IMR-90 (cell line): ENCODE measurements around the gene PSORS1C2. TPM values are rescaled to one million over a fixed set of nuclear protein-coding genes. Genes with fewer than 3 reads are reported as not detected.

Experiments
- ATAC-seq: fragments of 200-7000 bp; cut with Tn5 transposase; 2 replicates; pipeline ENCODE4 v1.9.1; 2020; ENCODE audit warnings: low read depth, mild to moderate bottlenecking, moderate library complexity
- BruUV-seq: library from RNA; stranded (reverse); fragments of 400-500 nt; replicated peaks from 2 replicates; lab custom pipeline; 2021; lab: Mats Ljungman, UMichigan
- CTCF ChIA-PET: fragments of 300-600 bp; formaldehyde crosslinking; extraction: SDS; loops from one replicate; lab custom pipeline; 2021; ENCODE audit warnings: antibody characterized with exemption; lab: Yijun Ruan, JAX
- POLR2A ChIA-PET: fragments of 300-600 bp; sonication (Branson Sonifier 250); formaldehyde crosslinking; loops from one replicate; lab custom pipeline; 2022; ENCODE audit warnings: antibody characterized with exemption; ENCODE audit not compliant: unreplicated experiment; lab: Charles Lee
- DNase-seq: peaks from one replicate; pipeline ENCODE4 v3.0.0; 2013
- H2AFZ ChIP-seq: replicated peaks from 2 replicates; pipeline ENCODE3; 2013; ENCODE audit warnings: low read length, mild to moderate bottlenecking; ENCODE audit not compliant: poor library complexity
- H2AK5ac ChIP-seq: 2 replicates; pipeline ENCODE4 v1.6.1; 2013; ENCODE audit warnings: low read depth, low read length, inconsistent platforms
- H2AK9ac ChIP-seq: replicated peaks from 2 replicates; pipeline ENCODE3; 2013; ENCODE audit warnings: mild to moderate bottlenecking, low read depth, low read length, moderate library complexity; ENCODE audit not compliant: poor library complexity
- H2BK120ac ChIP-seq: 2 replicates; pipeline ENCODE4 v1.6.1; 2013; ENCODE audit warnings: low read depth, low read length, inconsistent platforms
- H2BK15ac ChIP-seq: 3 replicates; pipeline ENCODE4 v1.6.1; 2013; ENCODE audit warnings: low read depth, low read length, inconsistent platforms
- H2BK20ac ChIP-seq: 2 replicates; pipeline ENCODE4 v1.6.1; 2013; ENCODE audit warnings: low read depth, mild to moderate bottlenecking, inconsistent platforms, low read length, moderate library complexity
- H2BK5ac ChIP-seq: 2 replicates; pipeline ENCODE4 v1.6.1; 2013; ENCODE audit warnings: mild to moderate bottlenecking, low read depth, low read length, inconsistent platforms; ENCODE audit not compliant: poor library complexity, severe bottlenecking
- H3K14ac ChIP-seq: replicated peaks from 2 replicates; pipeline ENCODE4 v1.6.1; 2013; ENCODE audit warnings: low read depth, low read length, inconsistent platforms
- H3K18ac ChIP-seq: 2 replicates; pipeline ENCODE4 v1.6.1; 2013; ENCODE audit warnings: low read depth, low read length, control low read depth
- H3K23ac ChIP-seq: 2 replicates; pipeline ENCODE4 v1.6.1; 2013; ENCODE audit warnings: low read depth, low read length, inconsistent platforms
- H3K27ac ChIP-seq: 2 replicates; pipeline ENCODE4 v1.5.1; 2013; ENCODE audit warnings: mild to moderate bottlenecking, control low read depth, low read length; ENCODE audit not compliant: insufficient read depth
- H3K27me3 ChIP-seq: 2 replicates; pipeline ENCODE4 v1.6.1; 2013; ENCODE audit warnings: low read length; ENCODE audit not compliant: control insufficient read depth, insufficient read depth
- H3K36me3 ChIP-seq: 2 replicates; pipeline ENCODE4 v1.6.1; 2013; ENCODE audit warnings: low read length, mixed read lengths; ENCODE audit not compliant: control insufficient read depth, insufficient read depth
- H3K4ac ChIP-seq: 2 replicates; pipeline ENCODE4 v1.6.1; 2013; ENCODE audit warnings: low read depth, low read length, inconsistent platforms
- H3K4me1 ChIP-seq: 2 replicates; pipeline ENCODE4 v1.6.1; 2013; ENCODE audit warnings: low read length, mixed read lengths; ENCODE audit not compliant: control insufficient read depth, insufficient read depth
- H3K4me2 ChIP-seq: 2 replicates; pipeline ENCODE4 v1.6.1; 2013; ENCODE audit warnings: low read depth, mild to moderate bottlenecking, control low read depth, low read length, moderate library complexity
- H3K4me3 ChIP-seq: 2 replicates; pipeline ENCODE4 v1.5.1; 2013; ENCODE audit warnings: low read depth, mild to moderate bottlenecking, control low read depth, low read length, moderate library complexity; ENCODE audit not compliant: insufficient read depth
- H3K56ac ChIP-seq: 2 replicates; pipeline ENCODE4 v1.6.1; 2013; ENCODE audit warnings: low read length, inconsistent platforms; ENCODE audit not compliant: insufficient read depth; ENCODE audit errors: extremely low read depth
- H3K79me1 ChIP-seq, 2 experiments: 2 replicates each; pipeline ENCODE4 v1.6.1; 2013; ENCODE audit warnings: low read length in 2 of 2, inconsistent platforms in 1 of 2, low read depth in 1 of 2
- H3K9ac ChIP-seq: 2 replicates; pipeline ENCODE4 v1.6.1; 2013; ENCODE audit warnings: low read depth, low read length, control low read depth
- H3K9me1 ChIP-seq: 2 replicates; pipeline ENCODE4 v1.6.1; 2013; ENCODE audit warnings: low read length, inconsistent platforms; ENCODE audit not compliant: insufficient read depth
- H3K9me3 ChIP-seq: 2 replicates; pipeline ENCODE4 v1.6.1; 2013; ENCODE audit warnings: low read length; ENCODE audit not compliant: control insufficient read depth, insufficient read depth
- H4K20me1 ChIP-seq: 2 replicates; pipeline ENCODE4 v1.6.1; 2013; ENCODE audit warnings: low read length, inconsistent platforms; ENCODE audit not compliant: insufficient read depth
- H4K5ac ChIP-seq: 2 replicates; pipeline ENCODE4 v1.6.1; 2013; ENCODE audit warnings: mild to moderate bottlenecking, low read depth, low read length, control low read depth
- H4K8ac ChIP-seq, 2 experiments: 2 replicates each; pipeline ENCODE4 v1.6.1; 2013; ENCODE audit warnings: low read depth in 2 of 2, low read length in 2 of 2, control low read depth in 1 of 2, inconsistent platforms in 1 of 2
- H4K91ac ChIP-seq: 2 replicates; pipeline ENCODE4 v1.6.1; 2013; ENCODE audit warnings: low read depth, low read length, inconsistent platforms; ENCODE audit not compliant: insufficient read depth
- BHLHE40 ChIP-seq: fragments of 150-350 bp; IDR thresholded peaks from 2 replicates; pipeline ENCODE4 v1.6.1; 2016; ENCODE audit warnings: mild to moderate bottlenecking, low read depth, low read length
- CEBPB ChIP-seq: IDR thresholded peaks from 2 replicates; pipeline ENCODE4 v1.6.1; 2012; ENCODE audit warnings: low read depth, low read length, improper control_type of control experiment
- FOS ChIP-seq: fragments of 150-350 bp; IDR thresholded peaks from 2 replicates; pipeline ENCODE4 v1.6.1; 2016; ENCODE audit warnings: low read depth, low read length
- MAFK ChIP-seq: IDR thresholded peaks from 2 replicates; pipeline ENCODE4 v1.6.1; 2012; ENCODE audit warnings: low read depth, low read length, improper control_type of control experiment
- MAZ ChIP-seq: IDR thresholded peaks from 2 replicates; pipeline ENCODE4 v1.6.1; 2012; ENCODE audit warnings: low read depth, mild to moderate bottlenecking, low read length, improper control_type of control experiment, moderate library complexity, borderline replicate concordance
- RCOR1 ChIP-seq: IDR thresholded peaks from 2 replicates; pipeline ENCODE4 v1.6.1; 2012; ENCODE audit warnings: mild to moderate bottlenecking, low read length, improper control_type of control experiment; ENCODE audit not compliant: insufficient replicate concordance
- RFX5 ChIP-seq: IDR thresholded peaks from 2 replicates; pipeline ENCODE4 v1.8.0; 2012; ENCODE audit warnings: low read depth, mild to moderate bottlenecking, low read length, moderate library complexity
- WGBS, 2 experiments: methylation state at CpG; one replicate each; pipeline versions ENCODE4 v1.1.5 to v1.1.7; 2013; ENCODE audit warnings: missing lambda C conversion rate in 2 of 2; ENCODE audit not compliant: insufficient read length in 1 of 2; ENCODE audit errors: extremely low coverage in 2 of 2; 5-methylcytosine and 5-hydroxymethylcytosine counted together
- dilution Hi-C: fragments of 300-500 bp; cut with HindIII; formaldehyde crosslinking; loops from one replicate; pipeline ENCODE4 v1.14.3; 2018; ENCODE audit warnings: low sequenced_read_pairs; ENCODE audit not compliant: unreplicated experiment
- in situ Hi-C: fragments of 300-500 bp; cut with MboI; formaldehyde crosslinking; loops from 3 replicates; pipeline ENCODE4 v1.14.3; 2019; ENCODE audit warnings: low sequenced_read_pairs, inconsistent platforms, mixed read lengths
- intact Hi-C: fragments of 100-400 bp; cut with micrococcal nuclease; formaldehyde crosslinking; loops from 2 replicates; pipeline ENCODE4 v1.10.0; 2022
- polyA plus RNA-seq, 3 experiments: library from polyadenylated mRNA; depleted of rRNA; stranded (reverse); fragments of >200 nt; gene quantifications; 2 replicates each; pipeline ENCODE4 v1.2.3, GENCODE V29; 2012; ENCODE audit warnings: low replicate concordance in 1 of 3
- total RNA-seq: library from RNA; depleted of rRNA; stranded (reverse); fragments of >200 nt; gene quantifications from 2 replicates; pipeline ENCODE4 v1.2.3, GENCODE V29; 2012
- TF ChIP-seq, protein P1 (sequence below): fragments of 150-350 bp; IDR thresholded peaks from 2 replicates; pipeline ENCODE4 v1.6.1; 2016; ENCODE audit warnings: low read depth, mild to moderate bottlenecking, low read length, moderate library complexity, borderline replicate concordance

The PSORS1C2 gene
- total and polyA plus RNA-seq, 2 of the 4 experiments (the other 2 are of a cell fraction): not detected

DNA sequence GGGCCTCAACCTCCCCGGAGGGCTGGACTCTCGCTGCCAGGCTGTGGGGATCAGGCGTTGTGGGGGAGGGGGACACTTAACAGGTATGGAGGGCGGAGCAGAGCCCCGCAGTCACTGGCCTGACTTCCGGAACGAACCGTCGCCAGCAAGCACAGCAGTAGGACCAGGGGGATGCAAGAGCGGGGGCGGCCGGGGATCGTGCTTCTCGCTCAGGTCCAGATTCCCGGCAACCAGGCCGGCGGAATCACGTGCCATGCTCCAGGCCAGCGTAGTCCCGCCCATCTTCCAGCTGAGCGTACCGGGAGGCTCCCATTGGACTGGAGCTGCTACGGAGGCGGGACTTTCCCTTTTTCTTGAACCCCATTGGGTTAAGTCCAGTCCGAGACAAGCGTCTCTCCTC is 41.6 kb upstream of the PSORS1C2 start:
- no peak overlapping the region for H2BK20ac ChIP-seq
- H3K79me1 ChIP-seq: no peaks in the 10 kb centered on the region
- TF ChIP-seq CEBPB: no peak
- TF ChIP-seq RCOR1: no peak
- no peak for TF ChIP-seq RFX5
- no peak for TF ChIP-seq MAZ
- TF ChIP-seq MAFK: no peak
- TF ChIP-seq, protein P1, sequence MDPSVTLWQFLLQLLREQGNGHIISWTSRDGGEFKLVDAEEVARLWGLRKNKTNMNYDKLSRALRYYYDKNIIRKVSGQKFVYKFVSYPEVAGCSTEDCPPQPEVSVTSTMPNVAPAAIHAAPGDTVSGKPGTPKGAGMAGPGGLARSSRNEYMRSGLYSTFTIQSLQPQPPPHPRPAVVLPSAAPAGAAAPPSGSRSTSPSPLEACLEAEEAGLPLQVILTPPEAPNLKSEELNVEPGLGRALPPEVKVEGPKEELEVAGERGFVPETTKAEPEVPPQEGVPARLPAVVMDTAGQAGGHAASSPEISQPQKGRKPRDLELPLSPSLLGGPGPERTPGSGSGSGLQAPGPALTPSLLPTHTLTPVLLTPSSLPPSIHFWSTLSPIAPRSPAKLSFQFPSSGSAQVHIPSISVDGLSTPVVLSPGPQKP: no peak
- no peak for TF ChIP-seq BHLHE40
- no peak for TF ChIP-seq FOS
- H4K5ac ChIP-seq: no peak overlapping the region
- H3K9me3 ChIP-seq: no peaks in the 10 kb centered on the region
- H3K14ac ChIP-seq: no peak overlapping the region
- peak overlapping the region; percentile 50 for H2AK9ac ChIP-seq
- H3K9me1 ChIP-seq: peaks cover 5% of the 10 kb centered on the region; the same call in 1 of the 2 replicates
- no peak overlapping the region for H2BK15ac ChIP-seq
- BruUV-seq: no TSS peak
- no peak overlapping the region for H3K4ac ChIP-seq
- in situ Hi-C loops: no loop called here
- CTCF ChIA-PET: no interaction called here
- H3K36me3 ChIP-seq: no peaks in the 10 kb centered on the region
- no peak overlapping the region for H3K56ac ChIP-seq
- no peak overlapping the region for H3K4me2 ChIP-seq
- dilution Hi-C loops: no loop called here
- no peaks in the 10 kb centered on the region for H3K27me3 ChIP-seq
- H2BK120ac ChIP-seq: no peak overlapping the region
- H3K4me1 ChIP-seq: peaks cover 6% of the 10 kb centered on the region
- no peak overlapping the region for H3K4me3 ChIP-seq
- peak overlapping the region in 1 of 2 experiments; percentile 25; a peak in 1 of 4 replicates for H4K8ac ChIP-seq
- WGBS, 2 experiments: 68% methylated on average over 15 of the region's 26 CpGs; no CpG with 5 or more reads in 1 of the 2 experiments
- 0 out of 2 replicates have a peak, but pooled peaks have one; percentile 36 for ATAC-seq
- intact Hi-C loops: no loop called here
- no peak overlapping the region for H3K9ac ChIP-seq
- POLR2A ChIA-PET: no interaction called here
- no peak overlapping the region for H4K91ac ChIP-seq
- H3K18ac ChIP-seq: no peak overlapping the region
- peak overlapping the region; percentile 81 for H2AFZ ChIP-seq
- H2AK5ac ChIP-seq: no peak overlapping the region
- no peaks in the 10 kb centered on the region for H4K20me1 ChIP-seq
- H3K23ac ChIP-seq: no peak overlapping the region
- no peak overlapping the region for H2BK5ac ChIP-seq
- no peak for DNase-seq
- no peak overlapping the region for H3K27ac ChIP-seq
